HEK293 (cell line): ENCODE data around the gene SLC7A10.

Experiments used
- BCL11B ChIP-seq: fragments of 450-650 bp; formaldehyde crosslinking; IDR thresholded peaks from 2 replicates; pipeline ENCODE4 v1.5.1; 2016; ENCODE audit warnings: low read depth, missing biosample characterization, missing genetic modification characterization
- OSR2 ChIP-seq: fragments of 450-650 bp; formaldehyde crosslinking; IDR thresholded peaks from 2 replicates; pipeline ENCODE4 v1.5.1; 2016; ENCODE audit warnings: missing biosample characterization, missing genetic modification characterization
- SALL2 ChIP-seq: fragments of 450-650 bp; formaldehyde crosslinking; IDR thresholded peaks from 2 replicates; pipeline ENCODE4 v1.5.0; 2017; ENCODE audit warnings: missing biosample characterization, mild to moderate bottlenecking, missing genetic modification characterization, borderline replicate concordance
- SCRT1 ChIP-seq: fragments of 450-650 bp; formaldehyde crosslinking; IDR thresholded peaks from 2 replicates; pipeline ENCODE4 v1.5.1; 2016; ENCODE audit warnings: missing biosample characterization, missing genetic modification characterization, borderline replicate concordance
- ZBTB17 ChIP-seq: fragments of 450-650 bp; formaldehyde crosslinking; IDR thresholded peaks from 2 replicates; pipeline ENCODE4 v1.5.1; 2016; ENCODE audit warnings: missing biosample characterization, missing genetic modification characterization
- ZBTB21 ChIP-seq: fragments of 450-650 bp; formaldehyde crosslinking; IDR thresholded peaks from 2 replicates; pipeline ENCODE4 v1.5.1; 2017; ENCODE audit warnings: missing biosample characterization, missing genetic modification characterization
- ZFP69B ChIP-seq: fragments of 450-650 bp; formaldehyde crosslinking; IDR thresholded peaks from 2 replicates; pipeline ENCODE4 v1.5.1; 2016; ENCODE audit warnings: missing biosample characterization, missing genetic modification characterization
- ZNF132 ChIP-seq: fragments of 450-650 bp; formaldehyde crosslinking; IDR thresholded peaks from 2 replicates; pipeline ENCODE4 v1.5.1; 2017; ENCODE audit warnings: missing biosample characterization, missing genetic modification characterization, borderline replicate concordance
- ZNF169 ChIP-seq: fragments of 450-650 bp; formaldehyde crosslinking; IDR thresholded peaks from 2 replicates; pipeline ENCODE4 v1.5.1; 2016; ENCODE audit warnings: missing biosample characterization, missing genetic modification characterization
- ZNF184 ChIP-seq: fragments of 450-650 bp; IDR thresholded peaks from 2 replicates; pipeline ENCODE4 v1.5.1; 2018; ENCODE audit warnings: missing biosample characterization, mild to moderate bottlenecking, missing genetic modification characterization
- ZNF214 ChIP-seq: fragments of 450-650 bp; formaldehyde crosslinking; IDR thresholded peaks from 2 replicates; pipeline ENCODE4 v1.5.1; 2017; ENCODE audit warnings: missing biosample characterization, mild to moderate bottlenecking, missing genetic modification characterization, borderline replicate concordance
- ZNF248 ChIP-seq: fragments of 450-650 bp; formaldehyde crosslinking; IDR thresholded peaks from 2 replicates; pipeline ENCODE4 v1.5.1; 2017; ENCODE audit warnings: missing biosample characterization, missing genetic modification characterization
- ZNF311 ChIP-seq: fragments of 450-650 bp; formaldehyde crosslinking; IDR thresholded peaks from 2 replicates; pipeline ENCODE4 v1.5.1; 2017; ENCODE audit warnings: missing biosample characterization, missing genetic modification characterization, borderline replicate concordance
- ZNF354C ChIP-seq: fragments of 450-650 bp; formaldehyde crosslinking; IDR thresholded peaks from 2 replicates; pipeline ENCODE4 v1.5.1; 2016; ENCODE audit warnings: missing biosample characterization, missing genetic modification characterization, low read depth, borderline replicate concordance
- ZNF433 ChIP-seq: fragments of 450-650 bp; formaldehyde crosslinking; IDR thresholded peaks from 2 replicates; pipeline ENCODE4 v1.5.1; 2016; ENCODE audit warnings: missing biosample characterization, missing genetic modification characterization, low read depth
- ZNF521 ChIP-seq: fragments of 450-650 bp; formaldehyde crosslinking; IDR thresholded peaks from 2 replicates; pipeline ENCODE4 v1.5.1; 2017; ENCODE audit warnings: missing biosample characterization, mild to moderate bottlenecking, missing genetic modification characterization
- ZNF561 ChIP-seq: fragments of 450-650 bp; IDR thresholded peaks from 2 replicates; pipeline ENCODE4 v1.5.1; 2018; ENCODE audit warnings: missing biosample characterization, missing genetic modification characterization, borderline replicate concordance
- ZNF658 ChIP-seq: fragments of 450-650 bp; formaldehyde crosslinking; IDR thresholded peaks from 2 replicates; pipeline ENCODE4; 2016; ENCODE audit warnings: missing biosample characterization, missing genetic modification characterization
- ZNF670 ChIP-seq: fragments of 450-650 bp; formaldehyde crosslinking; IDR thresholded peaks from 2 replicates; pipeline ENCODE4 v1.5.1; 2016; ENCODE audit warnings: missing biosample characterization, missing genetic modification characterization, low read depth
- ZNF837 ChIP-seq: fragments of 450-650 bp; formaldehyde crosslinking; IDR thresholded peaks from 2 replicates; pipeline ENCODE4 v1.5.1; 2016; ENCODE audit warnings: missing biosample characterization, missing genetic modification characterization
- TF ChIP-seq, protein P1 (sequence below): fragments of 450-650 bp; formaldehyde crosslinking; IDR thresholded peaks from 2 replicates; pipeline ENCODE4 v1.5.1; 2016; ENCODE audit warnings: missing biosample characterization, missing genetic modification characterization
- TF ChIP-seq, protein P2 (sequence below): fragments of 450-650 bp; formaldehyde crosslinking; IDR thresholded peaks from 2 replicates; pipeline ENCODE4 v1.5.1; 2016; ENCODE audit warnings: missing biosample characterization, missing genetic modification characterization
- TF ChIP-seq, protein P3 (sequence below): fragments of 450-650 bp; formaldehyde crosslinking; IDR thresholded peaks from 2 replicates; pipeline ENCODE4 v1.5.1; 2016; ENCODE audit warnings: missing biosample characterization, missing genetic modification characterization, borderline replicate concordance
- TF ChIP-seq, protein P4 (sequence below): fragments of 450-650 bp; formaldehyde crosslinking; IDR thresholded peaks from 2 replicates; pipeline ENCODE4 v1.5.1; 2017; ENCODE audit warnings: missing biosample characterization, missing genetic modification characterization
- TF ChIP-seq, protein P5 (sequence below): fragments of 450-650 bp; formaldehyde crosslinking; IDR thresholded peaks from 2 replicates; pipeline ENCODE4 v1.5.1; 2016; ENCODE audit warnings: missing biosample characterization, missing genetic modification characterization
- TF ChIP-seq, protein P6 (sequence below): fragments of 450-650 bp; formaldehyde crosslinking; IDR thresholded peaks from 2 replicates; pipeline ENCODE4 v1.5.1; 2016; ENCODE audit warnings: missing biosample characterization, missing genetic modification characterization

Gene SLC7A10

DNA sequence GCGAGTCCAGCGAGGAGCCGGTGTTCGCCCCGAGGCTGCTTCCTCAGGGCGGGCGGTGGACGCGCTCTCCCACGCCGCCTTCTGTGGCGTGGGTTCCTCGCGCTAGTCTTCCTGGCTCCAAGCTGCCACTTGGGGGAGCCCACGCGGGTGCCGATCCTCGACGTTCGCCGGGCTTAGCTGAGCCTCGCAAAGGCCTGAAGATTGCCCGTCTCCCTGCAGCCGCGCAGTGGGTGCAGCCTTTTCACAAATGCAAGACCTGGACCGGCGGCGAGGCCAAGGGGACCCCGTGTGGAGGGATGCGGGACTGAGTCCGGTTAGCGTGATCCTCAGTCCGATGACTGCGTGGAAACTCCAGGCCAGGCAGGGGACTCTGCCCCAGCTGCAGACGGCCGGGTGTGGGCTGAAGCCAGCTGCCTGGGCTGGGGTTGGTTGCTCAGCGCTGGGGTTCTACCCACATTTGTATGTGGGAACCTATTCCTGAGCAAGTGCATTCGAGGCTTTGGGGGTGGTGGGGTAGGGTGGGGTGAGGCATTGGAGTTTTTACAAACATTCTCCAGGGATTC, 48.2 kb downstream of the SLC7A10 start (continued):
- no peak for TF ChIP-seq ZNF354C (tag by site-specific recombination)
- no peak for TF ChIP-seq ZNF248 (tag by site-specific recombination)
- TF ChIP-seq ZNF169 (tag by site-specific recombination), result peak; percentile 72; the same call in 1 of the 2 replicates
- no peak for TF ChIP-seq ZNF184 (tag by site-specific recombination)
- TF ChIP-seq ZNF521 (tag by site-specific recombination), result no peak
- peak; percentile 47; the same call in 1 of the 2 replicates for TF ChIP-seq BCL11B
- TF ChIP-seq, protein P1, sequence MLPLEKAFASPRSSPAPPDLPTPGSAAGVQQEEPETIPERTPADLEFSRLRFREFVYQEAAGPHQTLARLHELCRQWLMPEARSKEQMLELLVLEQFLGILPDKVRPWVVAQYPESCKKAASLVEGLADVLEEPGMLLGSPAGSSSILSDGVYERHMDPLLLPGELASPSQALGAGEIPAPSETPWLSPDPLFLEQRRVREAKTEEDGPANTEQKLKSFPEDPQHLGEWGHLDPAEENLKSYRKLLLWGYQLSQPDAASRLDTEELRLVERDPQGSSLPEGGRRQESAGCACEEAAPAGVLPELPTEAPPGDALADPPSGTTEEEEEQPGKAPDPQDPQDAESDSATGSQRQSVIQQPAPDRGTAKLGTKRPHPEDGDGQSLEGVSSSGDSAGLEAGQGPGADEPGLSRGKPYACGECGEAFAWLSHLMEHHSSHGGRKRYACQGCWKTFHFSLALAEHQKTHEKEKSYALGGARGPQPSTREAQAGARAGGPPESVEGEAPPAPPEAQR (tag by site-specific recombination), result no peak
- TF ChIP-seq SALL2 (tag by site-specific recombination), result no peak
- no peak for TF ChIP-seq SCRT1 (tag by site-specific recombination)
- peak; percentile 42; the same call in 1 of the 2 replicates for TF ChIP-seq ZNF433 (tag by site-specific recombination)
- no peak for TF ChIP-seq ZNF561 (tag by site-specific recombination)
- TF ChIP-seq, protein P2, sequence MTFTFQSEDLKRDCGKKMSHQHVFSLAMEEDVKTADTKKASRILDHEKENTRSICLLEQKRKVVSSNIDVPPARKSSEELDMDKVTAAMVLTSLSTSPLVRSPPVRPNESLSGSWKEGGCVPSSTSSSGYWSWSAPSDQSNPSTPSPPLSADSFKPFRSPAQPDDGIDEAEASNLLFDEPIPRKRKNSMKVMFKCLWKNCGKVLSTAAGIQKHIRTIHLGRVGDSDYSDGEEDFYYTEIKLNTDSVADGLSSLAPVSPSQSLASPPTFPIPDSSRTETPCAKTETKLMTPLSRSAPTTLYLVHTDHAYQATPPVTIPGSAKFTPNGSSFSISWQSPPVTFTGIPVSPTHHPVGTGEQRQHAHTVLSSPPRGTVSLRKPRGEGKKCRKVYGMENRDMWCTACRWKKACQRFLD, result 0 out of 2 replicates have a peak, but pooled peaks have one; percentile 65
- TF ChIP-seq, protein P3, sequence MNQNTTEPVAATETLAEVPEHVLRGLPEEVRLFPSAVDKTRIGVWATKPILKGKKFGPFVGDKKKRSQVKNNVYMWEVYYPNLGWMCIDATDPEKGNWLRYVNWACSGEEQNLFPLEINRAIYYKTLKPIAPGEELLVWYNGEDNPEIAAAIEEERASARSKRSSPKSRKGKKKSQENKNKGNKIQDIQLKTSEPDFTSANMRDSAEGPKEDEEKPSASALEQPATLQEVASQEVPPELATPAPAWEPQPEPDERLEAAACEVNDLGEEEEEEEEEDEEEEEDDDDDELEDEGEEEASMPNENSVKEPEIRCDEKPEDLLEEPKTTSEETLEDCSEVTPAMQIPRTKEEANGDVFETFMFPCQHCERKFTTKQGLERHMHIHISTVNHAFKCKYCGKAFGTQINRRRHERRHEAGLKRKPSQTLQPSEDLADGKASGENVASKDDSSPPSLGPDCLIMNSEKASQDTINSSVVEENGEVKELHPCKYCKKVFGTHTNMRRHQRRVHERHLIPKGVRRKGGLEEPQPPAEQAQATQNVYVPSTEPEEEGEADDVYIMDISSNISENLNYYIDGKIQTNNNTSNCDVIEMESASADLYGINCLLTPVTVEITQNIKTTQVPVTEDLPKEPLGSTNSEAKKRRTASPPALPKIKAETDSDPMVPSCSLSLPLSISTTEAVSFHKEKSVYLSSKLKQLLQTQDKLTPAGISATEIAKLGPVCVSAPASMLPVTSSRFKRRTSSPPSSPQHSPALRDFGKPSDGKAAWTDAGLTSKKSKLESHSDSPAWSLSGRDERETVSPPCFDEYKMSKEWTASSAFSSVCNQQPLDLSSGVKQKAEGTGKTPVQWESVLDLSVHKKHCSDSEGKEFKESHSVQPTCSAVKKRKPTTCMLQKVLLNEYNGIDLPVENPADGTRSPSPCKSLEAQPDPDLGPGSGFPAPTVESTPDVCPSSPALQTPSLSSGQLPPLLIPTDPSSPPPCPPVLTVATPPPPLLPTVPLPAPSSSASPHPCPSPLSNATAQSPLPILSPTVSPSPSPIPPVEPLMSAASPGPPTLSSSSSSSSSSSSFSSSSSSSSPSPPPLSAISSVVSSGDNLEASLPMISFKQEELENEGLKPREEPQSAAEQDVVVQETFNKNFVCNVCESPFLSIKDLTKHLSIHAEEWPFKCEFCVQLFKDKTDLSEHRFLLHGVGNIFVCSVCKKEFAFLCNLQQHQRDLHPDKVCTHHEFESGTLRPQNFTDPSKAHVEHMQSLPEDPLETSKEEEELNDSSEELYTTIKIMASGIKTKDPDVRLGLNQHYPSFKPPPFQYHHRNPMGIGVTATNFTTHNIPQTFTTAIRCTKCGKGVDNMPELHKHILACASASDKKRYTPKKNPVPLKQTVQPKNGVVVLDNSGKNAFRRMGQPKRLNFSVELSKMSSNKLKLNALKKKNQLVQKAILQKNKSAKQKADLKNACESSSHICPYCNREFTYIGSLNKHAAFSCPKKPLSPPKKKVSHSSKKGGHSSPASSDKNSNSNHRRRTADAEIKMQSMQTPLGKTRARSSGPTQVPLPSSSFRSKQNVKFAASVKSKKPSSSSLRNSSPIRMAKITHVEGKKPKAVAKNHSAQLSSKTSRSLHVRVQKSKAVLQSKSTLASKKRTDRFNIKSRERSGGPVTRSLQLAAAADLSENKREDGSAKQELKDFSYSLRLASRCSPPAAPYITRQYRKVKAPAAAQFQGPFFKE (tag by site-specific recombination), result no peak
- TF ChIP-seq OSR2 (tag by site-specific recombination), result no peak
- TF ChIP-seq ZNF214 (tag by site-specific recombination), result no peak
- TF ChIP-seq ZNF311 (tag by site-specific recombination), result no peak
- TF ChIP-seq ZNF658 (tag by site-specific recombination), result no peak
- TF ChIP-seq, protein P4, sequence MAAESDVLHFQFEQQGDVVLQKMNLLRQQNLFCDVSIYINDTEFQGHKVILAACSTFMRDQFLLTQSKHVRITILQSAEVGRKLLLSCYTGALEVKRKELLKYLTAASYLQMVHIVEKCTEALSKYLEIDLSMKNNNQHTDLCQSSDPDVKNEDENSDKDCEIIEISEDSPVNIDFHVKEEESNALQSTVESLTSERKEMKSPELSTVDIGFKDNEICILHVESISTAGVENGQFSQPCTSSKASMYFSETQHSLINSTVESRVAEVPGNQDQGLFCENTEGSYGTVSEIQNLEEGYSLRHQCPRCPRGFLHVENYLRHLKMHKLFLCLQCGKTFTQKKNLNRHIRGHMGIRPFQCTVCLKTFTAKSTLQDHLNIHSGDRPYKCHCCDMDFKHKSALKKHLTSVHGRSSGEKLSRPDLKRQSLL (tag by site-specific recombination), result no peak
- TF ChIP-seq ZNF132 (tag by site-specific recombination), result no peak
- 0 out of 2 replicates have a peak, but pooled peaks have one; percentile 14 for TF ChIP-seq ZFP69B
- no peak for TF ChIP-seq ZNF670 (tag by site-specific recombination)
- TF ChIP-seq, protein P5, sequence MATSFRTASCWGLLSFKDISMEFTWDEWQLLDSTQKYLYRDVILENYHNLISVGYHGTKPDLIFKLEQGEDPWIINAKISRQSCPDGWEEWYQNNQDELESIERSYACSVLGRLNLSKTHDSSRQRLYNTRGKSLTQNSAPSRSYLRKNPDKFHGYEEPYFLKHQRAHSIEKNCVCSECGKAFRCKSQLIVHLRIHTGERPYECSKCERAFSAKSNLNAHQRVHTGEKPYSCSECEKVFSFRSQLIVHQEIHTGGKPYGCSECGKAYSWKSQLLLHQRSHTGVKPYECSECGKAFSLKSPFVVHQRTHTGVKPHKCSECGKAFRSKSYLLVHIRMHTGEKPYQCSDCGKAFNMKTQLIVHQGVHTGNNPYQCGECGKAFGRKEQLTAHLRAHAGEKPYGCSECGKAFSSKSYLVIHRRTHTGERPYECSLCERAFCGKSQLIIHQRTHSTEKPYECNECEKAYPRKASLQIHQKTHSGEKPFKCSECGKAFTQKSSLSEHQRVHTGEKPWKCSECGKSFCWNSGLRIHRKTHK (tag by site-specific recombination), result no peak
- peak; percentile 91 for TF ChIP-seq ZBTB17 (tag by site-specific recombination)
- peak; percentile 84; the same call in 1 of the 2 replicates for TF ChIP-seq ZNF837
- no peak for TF ChIP-seq ZBTB21 (tag by site-specific recombination)
- TF ChIP-seq, protein P6, sequence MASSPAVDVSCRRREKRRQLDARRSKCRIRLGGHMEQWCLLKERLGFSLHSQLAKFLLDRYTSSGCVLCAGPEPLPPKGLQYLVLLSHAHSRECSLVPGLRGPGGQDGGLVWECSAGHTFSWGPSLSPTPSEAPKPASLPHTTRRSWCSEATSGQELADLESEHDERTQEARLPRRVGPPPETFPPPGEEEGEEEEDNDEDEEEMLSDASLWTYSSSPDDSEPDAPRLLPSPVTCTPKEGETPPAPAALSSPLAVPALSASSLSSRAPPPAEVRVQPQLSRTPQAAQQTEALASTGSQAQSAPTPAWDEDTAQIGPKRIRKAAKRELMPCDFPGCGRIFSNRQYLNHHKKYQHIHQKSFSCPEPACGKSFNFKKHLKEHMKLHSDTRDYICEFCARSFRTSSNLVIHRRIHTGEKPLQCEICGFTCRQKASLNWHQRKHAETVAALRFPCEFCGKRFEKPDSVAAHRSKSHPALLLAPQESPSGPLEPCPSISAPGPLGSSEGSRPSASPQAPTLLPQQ, result peak; percentile 75; the same call in 1 of the 2 replicates
